IPS-NIHi7 (cell line): ENCODE results near the gene LRRC8D.
"Not testable (repeated sequence)": the region's sequence is repeated elsewhere in the genome, so short reads cannot be mapped to it uniquely, and the experiment has no call there.

Source experiments
- DNase-seq: peaks from one replicate; pipeline ENCODE4 v3.0.0; 2012; ENCODE audit warnings: mixed read lengths; ENCODE audit errors: extremely low spot score

Gene LRRC8D

GRCh38 chr1:89912073-89912472 lies 91.2 kb downstream of the LRRC8D start:
- DNase-seq, result no peak

GRCh38 chr1:89913353-89914095 lies 92.7 kb downstream of the LRRC8D start:
- DNase-seq, result no peak

- no peak for DNase-seq
Measured at GRCh38 chr1:89917353-89917752, 96.5 kb downstream of the LRRC8D start.

GRCh38 chr1:89918127-89918793 lies 97.4 kb downstream of the LRRC8D start:
- DNase-seq, result no peak

DNA sequence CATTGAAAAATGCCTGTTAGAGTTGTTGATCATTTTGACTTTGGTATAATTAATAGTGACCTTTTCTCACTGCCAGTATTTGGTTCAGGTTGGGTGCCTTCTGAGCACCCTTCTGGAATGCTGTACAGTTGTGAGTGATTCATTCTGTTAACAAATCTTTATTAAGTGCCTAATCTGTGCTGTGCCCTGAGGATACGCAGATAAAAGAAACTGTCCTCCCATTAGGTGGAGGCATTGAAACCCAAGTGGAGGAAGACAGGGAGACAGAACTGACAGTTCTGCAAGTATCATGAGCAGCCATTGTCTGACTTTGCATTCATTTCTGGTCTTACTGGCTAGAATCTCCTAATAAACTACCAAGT lies 97.9 kb downstream of the LRRC8D start:
- no peak for DNase-seq

- no peak for DNase-seq
Measured at GRCh38 chr1:89919174-89919573, 98.3 kb downstream of the LRRC8D start.

- no peak for DNase-seq
Measured at GRCh38 chr1:89922911-89923310, 102.1 kb downstream of the LRRC8D start.

DNA sequence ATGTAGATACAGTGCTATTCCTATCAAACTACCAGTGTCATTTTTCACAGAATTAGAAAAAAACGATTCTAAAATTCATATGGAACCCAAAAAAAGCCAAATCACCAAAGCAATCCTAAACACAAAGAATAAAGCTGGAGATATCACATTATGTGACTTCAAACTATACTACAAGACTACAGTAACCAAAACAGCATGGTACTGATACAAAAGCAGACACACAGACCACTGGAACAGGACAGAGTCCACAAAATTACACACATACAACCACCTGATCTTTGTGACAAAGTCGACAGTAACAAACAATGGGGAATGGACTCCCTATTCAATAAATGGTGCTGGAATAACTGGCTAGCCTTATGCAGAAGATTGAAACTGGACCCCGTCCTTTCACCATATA lies 102.7 kb downstream of the LRRC8D start:
- no peak for DNase-seq

DNA sequence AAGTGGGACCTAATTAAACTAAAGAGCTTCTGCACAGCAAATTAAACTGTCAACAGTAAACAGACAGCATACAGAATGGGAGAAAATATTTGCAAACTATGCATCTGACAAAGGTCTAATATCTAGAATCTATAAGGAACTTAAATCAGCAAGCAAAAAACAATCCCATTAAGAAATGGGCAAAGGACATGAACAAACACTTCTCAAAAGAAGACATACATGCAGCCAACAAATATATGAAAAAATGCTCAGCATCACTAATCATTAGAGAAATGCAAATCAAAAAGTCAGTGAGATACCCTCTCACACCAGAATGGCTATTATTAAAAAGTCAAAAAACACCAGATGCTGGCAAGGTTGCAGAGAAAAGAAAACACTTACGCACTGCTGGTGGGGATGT lies 103.2 kb downstream of the LRRC8D start:
- DNase-seq, result not testable (repeated sequence)

GRCh38 chr1:89927049-89927448 lies 106.2 kb downstream of the LRRC8D start:
- no peak for DNase-seq

- DNase-seq, result no peak
Measured at GRCh38 chr1:89927478-89927877, 106.6 kb downstream of the LRRC8D start.

GRCh38 chr1:89928506-89928905 lies 107.7 kb downstream of the LRRC8D start:
- DNase-seq, result no peak

GRCh38 chr1:89929467-89930063 lies 108.7 kb downstream of the LRRC8D start:
- no peak for DNase-seq

DNA sequence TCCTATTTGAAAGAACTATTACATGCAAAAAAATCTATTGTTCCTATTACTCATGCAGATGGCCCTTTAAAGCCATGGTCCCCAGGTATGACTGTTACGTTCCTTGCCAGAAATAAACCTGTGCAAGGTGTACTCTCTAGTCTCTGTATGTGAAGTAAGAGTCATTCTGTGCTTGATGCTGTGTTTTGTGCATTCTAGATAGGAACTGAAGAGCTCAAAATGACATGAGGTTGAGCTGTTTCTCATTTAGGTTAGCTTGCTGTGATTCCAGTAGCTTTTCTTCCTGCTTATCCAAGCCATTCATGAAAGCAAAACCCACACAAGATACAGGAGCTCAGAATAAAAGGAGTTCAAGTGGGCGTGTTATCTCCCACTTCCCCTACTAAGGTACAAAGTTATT lies 109.7 kb downstream of the LRRC8D start:
- no peak for DNase-seq

- no peak for DNase-seq
Measured at GRCh38 chr1:89931964-89932363, 111.1 kb downstream of the LRRC8D start.

- no peak for DNase-seq
Measured at GRCh38 chr1:89932598-89933364, 111.9 kb downstream of the LRRC8D start.

DNA sequence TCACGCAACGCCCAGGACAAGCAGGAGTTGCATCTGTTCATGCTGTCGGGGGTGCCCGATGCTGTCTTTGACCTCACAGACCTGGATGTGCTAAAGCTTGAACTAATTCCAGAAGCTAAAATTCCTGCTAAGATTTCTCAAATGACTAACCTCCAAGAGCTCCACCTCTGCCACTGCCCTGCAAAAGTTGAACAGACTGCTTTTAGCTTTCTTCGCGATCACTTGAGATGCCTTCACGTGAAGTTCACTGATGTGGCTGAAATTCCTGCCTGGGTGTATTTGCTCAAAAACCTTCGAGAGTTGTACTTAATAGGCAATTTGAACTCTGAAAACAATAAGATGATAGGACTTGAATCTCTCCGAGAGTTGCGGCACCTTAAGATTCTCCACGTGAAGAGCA lies 113.6 kb downstream of the LRRC8D start:
- no peak for DNase-seq

DNA sequence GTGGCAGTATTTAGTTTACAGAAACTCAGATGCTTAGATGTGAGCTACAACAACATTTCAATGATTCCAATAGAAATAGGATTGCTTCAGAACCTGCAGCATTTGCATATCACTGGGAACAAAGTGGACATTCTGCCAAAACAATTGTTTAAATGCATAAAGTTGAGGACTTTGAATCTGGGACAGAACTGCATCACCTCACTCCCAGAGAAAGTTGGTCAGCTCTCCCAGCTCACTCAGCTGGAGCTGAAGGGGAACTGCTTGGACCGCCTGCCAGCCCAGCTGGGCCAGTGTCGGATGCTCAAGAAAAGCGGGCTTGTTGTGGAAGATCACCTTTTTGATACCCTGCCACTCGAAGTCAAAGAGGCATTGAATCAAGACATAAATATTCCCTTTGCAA lies 114.4 kb downstream of the LRRC8D start:
- DNase-seq, result no peak

DNA sequence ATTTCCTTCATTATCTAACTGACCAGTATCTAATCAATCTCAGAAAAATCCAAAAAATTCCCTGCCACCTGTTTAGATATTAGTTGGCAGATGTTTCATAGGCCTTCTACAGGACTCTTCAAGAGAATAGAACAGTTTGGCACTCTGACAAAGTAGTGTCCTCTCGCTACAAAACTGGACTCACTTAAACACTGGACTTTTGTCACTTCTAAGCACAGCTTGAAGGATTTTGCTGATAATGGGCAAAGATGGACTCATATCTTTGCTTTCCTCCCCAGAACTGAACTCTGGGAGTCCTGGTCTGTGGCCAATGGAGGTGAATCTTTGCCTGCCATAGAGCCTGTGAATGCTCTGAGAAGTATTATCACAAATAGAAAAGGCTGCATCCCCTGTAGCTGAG lies 115.9 kb downstream of the LRRC8D start:
- no peak for DNase-seq

DNA sequence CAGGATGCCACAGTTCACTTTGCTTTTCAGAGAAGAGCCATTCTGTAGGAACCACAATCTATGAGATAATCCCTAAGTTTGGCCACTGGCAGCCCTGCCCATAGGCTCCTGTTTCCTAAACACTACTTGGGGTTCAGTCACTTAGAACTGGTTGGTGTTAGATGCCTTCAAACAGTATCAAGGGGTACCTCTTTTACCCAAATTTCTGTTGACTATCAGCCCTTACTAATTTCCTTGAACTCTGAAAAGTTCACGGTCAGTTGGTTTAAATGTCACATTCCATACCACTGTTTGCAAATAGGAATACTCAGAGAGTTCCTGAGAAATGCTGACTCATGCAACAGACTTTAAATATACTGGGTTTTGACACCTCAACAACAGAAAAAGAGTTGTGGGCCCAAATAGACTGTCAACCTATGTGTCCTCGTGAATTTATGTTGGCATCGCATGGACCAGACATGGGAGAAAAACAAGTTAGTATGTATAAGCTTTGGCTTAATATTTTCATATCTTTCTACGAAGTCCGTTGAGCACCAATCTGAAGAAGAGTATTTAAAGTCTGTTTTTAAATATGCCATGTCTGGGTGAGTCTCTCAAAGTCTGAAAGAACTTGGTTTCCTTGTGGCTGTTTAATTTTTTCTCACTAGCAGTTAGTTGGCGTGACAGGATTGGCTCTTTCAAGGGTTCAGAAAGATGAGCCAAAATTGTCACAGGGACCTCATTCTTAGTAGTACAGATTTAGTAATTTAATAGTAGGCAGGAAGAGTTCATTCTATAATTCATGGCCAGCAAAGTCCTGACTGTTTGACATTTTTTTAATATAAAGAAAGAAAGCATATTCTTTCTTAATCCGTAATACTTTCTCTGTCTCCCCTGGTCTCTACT lies 117.6 kb downstream of the LRRC8D start:
- DNase-seq, result no peak

DNA sequence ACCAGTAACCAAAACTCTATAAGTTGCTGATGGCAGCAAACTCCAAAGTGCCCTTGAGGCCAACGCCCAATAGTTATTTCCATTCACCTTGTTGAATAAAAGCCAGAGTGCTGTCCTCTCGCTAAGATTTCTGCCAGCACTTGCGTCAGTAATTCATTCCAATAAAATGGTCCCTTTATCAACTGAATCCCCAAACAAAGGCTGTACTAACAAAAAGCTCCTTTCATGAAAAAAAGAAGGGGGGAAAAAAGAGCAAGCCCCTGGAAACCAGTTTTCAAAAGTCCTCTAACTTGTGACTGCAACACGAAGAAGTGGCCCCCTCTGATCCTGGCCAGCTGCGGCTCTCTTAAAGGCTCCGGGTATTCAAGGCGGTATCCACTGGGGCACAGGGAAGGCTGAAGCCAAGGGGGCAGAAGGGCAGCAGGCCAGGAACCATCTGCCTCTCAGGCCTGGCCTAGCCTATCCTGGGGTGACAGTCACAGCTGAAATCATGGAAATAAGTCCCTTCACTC lies 118.3 kb downstream of the LRRC8D start:
- DNase-seq, result no peak
